ENCODE results near the gene HIVEP2.

GRCh38 chr6:142886431-142887170 lies 58.4 kb downstream of the HIVEP2 start:
- no peak for TF ChIP-seq ZNF274 (IDR thresholded peaks at IDR 0.05; ENCODE audit: low read depth, low read length)
- no peak for TF ChIP-seq SUZ12 (IDR thresholded peaks at IDR 0.05; ENCODE audit: extremely low read depth, insufficient read depth, insufficient read length)
- no peak for TF ChIP-seq YY1 (IDR thresholded peaks at IDR 0.05; ENCODE audit: insufficient read depth, insufficient read length)
